GM21529 (cell line): ENCODE measurements around the gene E2F6.

Experiments used
- ATAC-seq: cut with Tn5 transposase; IDR thresholded peaks from one replicate; pipeline ENCODE4 v1.9.1; 2021; ENCODE audit not compliant: unreplicated experiment

Gene E2F6, protein sequence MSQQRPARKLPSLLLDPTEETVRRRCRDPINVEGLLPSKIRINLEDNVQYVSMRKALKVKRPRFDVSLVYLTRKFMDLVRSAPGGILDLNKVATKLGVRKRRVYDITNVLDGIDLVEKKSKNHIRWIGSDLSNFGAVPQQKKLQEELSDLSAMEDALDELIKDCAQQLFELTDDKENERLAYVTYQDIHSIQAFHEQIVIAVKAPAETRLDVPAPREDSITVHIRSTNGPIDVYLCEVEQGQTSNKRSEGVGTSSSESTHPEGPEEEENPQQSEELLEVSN

DNA sequence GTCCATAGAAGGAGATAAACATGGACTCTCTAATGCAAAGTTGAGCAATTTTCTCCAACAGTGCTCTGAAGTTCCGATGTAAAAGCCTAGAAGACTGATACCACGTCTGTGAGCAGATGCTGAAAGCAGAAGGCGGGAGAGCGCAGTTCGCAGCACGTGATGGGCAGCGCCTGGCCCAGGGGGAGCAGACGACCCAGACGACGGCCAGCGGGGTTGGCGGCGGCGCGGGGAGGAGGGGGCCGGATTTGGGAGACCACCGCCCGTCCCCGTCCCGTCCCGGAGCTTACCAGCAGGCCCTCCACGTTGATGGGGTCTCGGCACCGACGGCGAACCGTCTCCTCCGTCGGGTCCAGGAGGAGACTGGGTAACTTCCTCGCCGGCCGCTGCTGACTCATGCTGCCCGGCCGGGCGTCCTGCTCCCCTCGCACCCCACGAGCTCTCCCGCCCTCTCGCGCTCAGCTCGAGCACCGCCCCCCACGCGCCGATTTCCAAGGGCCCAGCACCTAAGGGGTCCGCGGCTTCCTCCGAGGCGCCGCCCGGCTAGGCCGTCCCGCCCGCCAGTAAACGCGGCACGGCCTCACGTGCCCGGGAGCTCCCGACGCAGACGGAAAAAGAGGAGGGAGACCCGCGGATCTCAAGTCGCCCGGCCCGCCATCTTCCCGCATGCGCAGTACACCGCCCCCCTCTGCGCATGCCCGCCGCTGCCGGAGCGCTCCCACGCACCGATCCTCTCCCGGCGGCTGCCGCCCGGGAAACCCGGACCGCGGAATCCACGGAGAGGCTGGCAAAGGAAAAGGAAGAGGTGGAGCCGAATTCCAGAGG lies at the start of gene E2F6:
Gene E2F6 (minus strand): TSS at position 677 of the 822 bp plus-strand sequence. CDS start 282 bp downstream, at position 395.
- peak; percentile 61 for ATAC-seq

- ATAC-seq, result no peak
Observed at GRCh38 chr2:11515490-11515981, 49.6 kb upstream of the E2F6 start.

DNA sequence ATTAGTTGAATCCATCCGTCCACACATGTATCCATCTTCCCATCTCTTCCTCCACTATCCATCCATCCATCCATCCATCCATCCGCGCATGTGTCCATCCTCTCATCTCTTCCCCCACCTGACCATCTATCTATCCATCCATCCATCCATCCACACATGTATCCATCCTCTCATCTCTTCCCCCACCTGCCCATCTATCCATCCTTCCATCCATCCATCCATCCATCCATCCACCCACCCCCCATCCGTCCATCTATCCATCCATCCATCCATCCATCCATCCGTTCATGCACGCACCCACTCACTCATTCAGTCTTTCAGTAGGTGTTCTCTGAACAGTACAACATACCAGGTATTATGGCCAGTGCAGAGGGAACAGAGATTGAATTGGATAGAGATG lies 48.9 kb upstream of the E2F6 start:
- no peak for ATAC-seq

- no peak for ATAC-seq
Observed at GRCh38 chr2:11514081-11514730, 48.2 kb upstream of the E2F6 start.

GRCh38 chr2:11513319-11513718 lies 47.4 kb upstream of the E2F6 start:
- no peak for ATAC-seq

DNA sequence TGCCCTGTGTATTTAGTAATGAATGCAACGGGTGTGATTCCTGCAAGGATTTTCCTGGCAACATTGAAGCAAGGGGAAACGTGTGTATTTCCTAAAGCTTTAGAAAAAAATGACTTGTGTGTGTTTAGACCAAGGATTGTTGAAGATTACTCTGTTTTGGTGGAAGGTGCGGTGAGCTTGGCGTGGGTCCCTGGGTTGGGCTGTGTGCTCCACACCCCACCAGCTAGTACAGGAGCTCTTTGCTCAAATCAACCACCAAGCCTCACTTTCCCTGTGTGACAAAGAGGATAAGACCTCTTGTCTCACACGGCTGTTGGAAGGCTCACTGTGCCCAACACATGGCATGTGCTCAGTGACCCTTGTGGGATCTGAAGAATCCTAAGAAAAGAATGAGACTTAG lies 46.5 kb upstream of the E2F6 start:
- no peak for ATAC-seq

DNA sequence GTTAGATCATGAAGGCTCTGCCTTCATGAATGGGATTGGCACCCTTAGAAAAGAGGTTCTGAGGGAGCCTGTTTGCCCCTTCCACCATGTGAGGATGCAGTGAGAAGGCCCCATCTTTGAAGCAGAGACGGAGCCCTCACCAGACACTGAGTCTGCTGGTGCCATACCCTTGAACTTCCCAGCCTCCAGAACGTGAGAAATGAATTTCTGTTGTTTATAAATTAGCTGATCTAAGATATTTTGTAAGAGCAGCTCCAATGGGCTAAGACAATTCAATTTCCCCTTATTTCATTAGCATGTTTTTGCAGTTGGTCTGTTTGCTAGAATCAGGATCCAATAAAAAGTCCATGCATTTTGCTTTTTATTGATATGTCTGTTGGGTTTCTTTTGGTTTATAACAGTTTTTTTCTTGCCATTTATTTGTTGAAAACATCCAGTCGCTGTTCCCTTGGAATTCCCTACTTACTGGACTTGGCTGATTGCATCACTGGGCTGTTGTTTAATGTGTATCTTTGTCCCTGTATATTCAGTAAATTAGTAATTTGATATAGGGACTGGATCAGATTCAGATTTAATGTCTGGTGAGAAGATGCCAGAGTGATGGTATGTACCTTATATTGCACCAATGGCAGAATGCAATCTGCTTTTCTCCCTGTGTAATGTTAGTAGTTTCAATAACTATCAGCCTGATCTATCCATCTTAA lies 43.8 kb upstream of the E2F6 start:
- ATAC-seq, result no peak

DNA sequence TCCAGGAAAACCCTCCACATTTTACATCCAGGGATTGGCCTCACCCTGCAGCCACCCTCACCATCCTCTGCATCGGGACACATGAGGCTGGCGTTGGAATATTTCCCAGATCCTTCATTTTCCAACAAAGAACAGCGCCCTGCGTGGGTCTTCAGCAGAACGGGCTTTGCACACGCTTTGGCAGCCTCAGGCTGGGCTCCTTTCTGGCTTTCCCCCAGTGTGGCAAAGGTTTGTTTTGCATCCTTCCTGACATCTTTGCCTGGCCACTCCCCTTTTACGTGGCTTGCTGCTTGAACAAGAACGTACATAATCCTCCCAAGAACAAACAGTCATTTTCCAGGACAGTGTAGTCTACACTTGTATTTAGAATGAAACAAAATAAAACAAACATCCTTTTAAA lies 42.3 kb upstream of the E2F6 start:
- no peak for ATAC-seq

- ATAC-seq, result no peak
Observed at GRCh38 chr2:11507517-11507916, 41.6 kb upstream of the E2F6 start.

GRCh38 chr2:11506611-11506969 lies 40.6 kb upstream of the E2F6 start:
- no peak for ATAC-seq

- ATAC-seq, result peak; percentile 87
Observed at GRCh38 chr2:11505652-11506610, 40.0 kb upstream of the E2F6 start.

GRCh38 chr2:11503354-11503927 lies 37.5 kb upstream of the E2F6 start:
- no peak for ATAC-seq

- ATAC-seq, result no peak
Observed at GRCh38 chr2:11502740-11503292, 36.9 kb upstream of the E2F6 start.

GRCh38 chr2:11500702-11501303 lies 34.8 kb upstream of the E2F6 start:
- no peak for ATAC-seq

- no peak for ATAC-seq
Observed at GRCh38 chr2:11499081-11499743, 33.3 kb upstream of the E2F6 start.

DNA sequence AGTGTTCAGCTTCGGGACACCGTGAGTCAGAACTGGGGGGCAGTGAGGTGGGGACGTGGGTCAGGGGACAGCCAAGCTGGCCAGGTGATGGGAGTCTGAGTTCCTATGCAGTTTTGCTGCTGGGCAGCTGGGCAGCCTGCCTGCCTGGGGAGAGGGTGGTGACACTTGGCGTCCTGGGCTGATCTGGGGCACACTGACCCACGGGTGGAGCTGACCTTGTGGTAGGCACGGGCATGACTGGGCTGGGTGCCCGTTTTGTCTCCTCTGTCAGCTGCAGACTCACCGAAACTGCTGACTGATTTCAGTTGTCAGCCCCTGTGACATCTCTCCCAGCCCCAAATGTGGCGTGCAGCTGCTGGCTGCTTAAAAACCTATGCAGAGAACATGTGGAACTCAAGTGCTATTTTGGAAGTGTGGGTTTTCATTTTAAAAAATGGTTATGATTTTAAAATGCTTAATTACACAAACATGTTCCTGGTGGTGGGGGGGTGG lies 32.6 kb upstream of the E2F6 start:
- peak; percentile 95 for ATAC-seq

DNA sequence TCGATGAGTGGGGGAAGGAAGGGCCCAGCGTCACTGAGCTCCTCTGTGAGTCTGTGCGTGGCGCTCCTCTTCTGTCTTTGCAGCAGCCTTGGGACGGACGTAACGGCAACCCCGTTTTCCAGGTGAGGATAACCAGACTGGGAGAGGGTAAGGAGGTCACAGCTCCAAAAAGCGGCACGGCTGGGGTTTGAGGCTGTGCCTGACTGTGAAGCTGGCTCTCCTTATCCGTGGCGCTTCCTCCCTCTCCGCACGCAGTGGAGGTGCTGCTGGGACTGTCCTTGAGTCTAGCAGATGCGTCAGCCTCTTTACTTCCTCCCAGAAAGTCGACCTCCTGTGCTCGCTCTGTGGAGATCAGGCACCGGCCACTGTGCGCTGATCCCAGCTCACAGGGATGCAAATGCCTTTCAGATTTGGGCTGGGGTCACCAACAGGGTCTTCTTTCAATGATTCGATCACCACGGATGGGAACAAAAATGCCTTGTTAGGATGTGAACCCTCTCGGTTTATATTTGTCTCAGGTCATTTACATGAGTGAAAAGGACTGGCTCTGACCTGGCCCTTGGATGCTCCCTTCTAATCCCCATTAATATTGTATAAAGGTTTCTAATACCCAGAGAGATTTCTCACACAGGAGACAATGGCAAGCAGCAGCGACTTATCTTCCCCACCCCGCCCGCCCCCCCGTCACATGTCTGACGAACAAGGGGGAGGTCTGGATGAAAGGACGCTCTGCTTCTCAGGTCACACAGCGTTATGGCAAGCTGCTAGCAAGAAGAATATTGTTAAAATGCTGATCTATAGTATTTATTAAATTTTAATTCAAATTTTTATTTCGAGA lies 30.1 kb upstream of the E2F6 start:
- no peak for ATAC-seq
